Psoas muscle (tissue), 8 donors: ENCODE measurements around the gene NFRKB. TPM values are rescaled to one million over a fixed set of nuclear protein-coding genes. Genes with fewer than 3 reads are reported as not detected.

ENCODE experiments used
- ATAC-seq, 4 donors: fragments of 200-7000 bp; cut with Tn5 transposase; one replicate each; pipeline ENCODE4 v1.9.1; 2020; ENCODE audit warnings: moderate library complexity in 3 of 4, mild to moderate bottlenecking in 2 of 4
- DNase-seq, 2 donors: peaks; one replicate each; pipeline ENCODE4 v3.0.0-alpha.2; 2020
- H3K27ac ChIP-seq: fragments of 200-600 bp; one replicate; pipeline ENCODE4 v1.8.0; 2022
- H3K27me3 ChIP-seq, 3 donors: fragments of 200-600 bp in 1 of 3; one replicate each; pipeline versions ENCODE4 v1.6.1 to v1.8.0; 2013 to 2022; ENCODE audit warnings: low read length in 2 of 3, mild to moderate bottlenecking in 2 of 3, moderate library complexity in 1 of 3; ENCODE audit not compliant: insufficient read depth in 3 of 3
- H3K36me3 ChIP-seq, 2 donors: fragments of 200-600 bp in 1 of 2; one replicate each; pipeline versions ENCODE4 v1.6.1 to v1.8.0; 2013 to 2022; ENCODE audit warnings: low read depth in 1 of 2, mild to moderate bottlenecking in 1 of 2, moderate library complexity in 1 of 2; ENCODE audit not compliant: insufficient read depth in 1 of 2
- H3K4me1 ChIP-seq: fragments of 200-600 bp; one replicate; pipeline ENCODE4 v1.8.0; 2022
- H3K4me3 ChIP-seq: fragments of 200-600 bp; one replicate; pipeline ENCODE4 v1.8.0; 2022; ENCODE audit warnings: mild to moderate bottlenecking
- H3K9me3 ChIP-seq: fragments of 200-600 bp; one replicate; pipeline ENCODE4 v1.8.0; 2022
- WGBS, 3 donors: extraction: QIAGEN DNeasy Blood & Tissue Kit; methylation state at CpG; one replicate each; pipeline versions ENCODE4 v1.1.6 to v1.1.7; 2013; 5-methylcytosine and 5-hydroxymethylcytosine counted together
- intact Hi-C, 2 donors: fragments of 100-400 bp; cut with DNase I; formaldehyde crosslinking; loops; one replicate each; pipeline versions ENCODE4 v1.11.0 to v1.14.2; 2022
- polyA plus RNA-seq, 3 donors: library from polyadenylated mRNA; stranded (reverse); fragments of 200-250 nt; gene quantifications; one replicate each; pipeline ENCODE4 v1.2.3, GENCODE V29; 2013
- total RNA-seq, 4 donors: library from RNA; stranded (reverse); fragmentation: NEBNext Ultra II Directional in 2 of 4; extraction: Animal tissue kit (Norgen Biotek cat#: 25700) in 2 of 4; gene quantifications; one replicate each; pipeline versions ENCODE4 v1.2.1 to v1.2.4, GENCODE V29; 2021 to 2023
- TF ChIP-seq, protein P1 (sequence below): fragments of 200-600 bp; IDR thresholded peaks from one replicate; pipeline ENCODE4 v1.8.0; 2022; ENCODE audit warnings: antibody characterized with exemption
- donor health status: healthy with polysubstance abuse.
- donor health status: DM: no; HTN: no; CAD: no; lungs with moderate emphysema.
- donor health status: Bipolar disorder and iron deficiency.
- donor health status: healthy.
- donor health status: DM: yes; HTN: yes; CAD: no.
- donor health status: DM: no; HTN: no; CAD: no.
- donor health status: DM: no; HTN: no; CAD: no.
- donor health status: DM: yes; HTN: yes; CAD: no.

Gene NFRKB
- total and polyA plus RNA-seq, 7 donors = 7.4 to 18.3 (median 14.2) TPM

DNA sequence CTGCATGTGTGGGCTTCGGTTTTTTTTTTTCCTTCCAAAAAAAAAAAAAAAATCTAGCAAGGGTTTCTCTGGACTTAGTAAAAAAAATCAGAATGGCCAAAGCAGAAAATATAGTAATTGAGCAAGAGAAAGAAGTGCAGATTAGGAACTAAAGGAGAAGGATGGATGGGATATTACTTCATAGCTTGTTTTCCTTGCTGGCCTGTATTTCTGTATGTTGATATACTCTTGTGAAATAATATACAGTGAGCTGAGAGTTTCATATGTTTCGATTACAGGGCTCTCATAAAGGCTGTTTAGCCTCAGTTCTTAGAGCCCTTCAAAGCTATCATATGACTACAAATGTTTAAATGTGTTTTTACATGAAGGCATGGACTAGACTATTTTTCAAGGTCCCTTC lies 34.3 kb upstream of the NFRKB start:
- H3K4me3 ChIP-seq = no peak overlapping the region
- no peak for ATAC-seq
- no peaks in the 10 kb centered on the region for H3K27me3 ChIP-seq
- no peaks in the 10 kb centered on the region for H3K9me3 ChIP-seq
- WGBS, 3 donors = 66 to 76% (median 76%) methylated on average over 2 of the region's 2 CpGs
- TF ChIP-seq, protein P1, sequence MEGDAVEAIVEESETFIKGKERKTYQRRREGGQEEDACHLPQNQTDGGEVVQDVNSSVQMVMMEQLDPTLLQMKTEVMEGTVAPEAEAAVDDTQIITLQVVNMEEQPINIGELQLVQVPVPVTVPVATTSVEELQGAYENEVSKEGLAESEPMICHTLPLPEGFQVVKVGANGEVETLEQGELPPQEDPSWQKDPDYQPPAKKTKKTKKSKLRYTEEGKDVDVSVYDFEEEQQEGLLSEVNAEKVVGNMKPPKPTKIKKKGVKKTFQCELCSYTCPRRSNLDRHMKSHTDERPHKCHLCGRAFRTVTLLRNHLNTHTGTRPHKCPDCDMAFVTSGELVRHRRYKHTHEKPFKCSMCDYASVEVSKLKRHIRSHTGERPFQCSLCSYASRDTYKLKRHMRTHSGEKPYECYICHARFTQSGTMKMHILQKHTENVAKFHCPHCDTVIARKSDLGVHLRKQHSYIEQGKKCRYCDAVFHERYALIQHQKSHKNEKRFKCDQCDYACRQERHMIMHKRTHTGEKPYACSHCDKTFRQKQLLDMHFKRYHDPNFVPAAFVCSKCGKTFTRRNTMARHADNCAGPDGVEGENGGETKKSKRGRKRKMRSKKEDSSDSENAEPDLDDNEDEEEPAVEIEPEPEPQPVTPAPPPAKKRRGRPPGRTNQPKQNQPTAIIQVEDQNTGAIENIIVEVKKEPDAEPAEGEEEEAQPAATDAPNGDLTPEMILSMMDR = no peak
- no peak for DNase-seq
- peaks cover 2 to 81% of the 10 kb centered on the region in 2 donors for H3K36me3 ChIP-seq
- H3K27ac ChIP-seq = no peak overlapping the region
- no peaks in the 10 kb centered on the region for H3K4me1 ChIP-seq
- intact Hi-C loops = no loop called here

DNA sequence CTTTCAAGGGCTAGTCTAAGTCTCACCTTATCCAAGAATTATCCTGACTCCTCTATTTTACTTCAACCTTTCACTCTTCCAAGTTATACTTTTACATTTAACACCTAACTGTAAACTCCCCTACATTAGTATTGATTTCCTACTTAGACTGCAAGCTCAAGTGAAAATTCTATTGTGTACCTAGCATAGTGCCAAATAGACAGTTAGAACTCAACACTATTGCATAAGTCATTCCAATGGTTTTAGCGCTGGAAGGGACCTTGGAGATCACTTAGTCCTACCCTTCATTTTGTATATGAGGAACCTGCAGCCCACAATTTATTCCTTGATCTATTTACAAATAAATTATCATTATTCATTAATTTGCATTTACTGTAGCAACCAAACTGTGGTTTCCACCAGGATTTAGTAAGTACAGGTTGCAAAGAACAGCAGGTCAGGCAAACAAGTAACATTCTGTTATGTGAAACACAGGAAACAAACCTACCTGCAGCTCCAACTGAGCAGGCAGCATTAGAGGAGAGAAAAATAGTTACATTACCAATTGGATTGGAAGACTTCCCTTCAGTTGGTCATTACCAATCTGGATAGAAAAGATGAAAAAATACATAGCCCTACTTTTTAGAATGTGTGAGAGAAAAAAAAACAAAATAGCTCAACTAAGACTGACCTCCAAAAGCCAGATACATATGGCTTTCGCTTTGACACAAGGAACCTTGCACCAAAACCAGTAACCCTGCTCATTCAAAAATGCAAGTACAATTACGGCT lies 33.7 kb upstream of the NFRKB start:
- Histone ChIP-seq H3K27ac (no peak overlapping the region), H3K27me3 (no peaks in the 10 kb centered on the region), H3K36me3 (peaks cover 2 to 81% of the 10 kb centered on the region in 2 donors), H3K4me1 (no peaks in the 10 kb centered on the region), H3K4me3 (no peak overlapping the region), H3K9me3 (no peaks in the 10 kb centered on the region)
- ATAC-seq (no peak), DNase-seq (no peak)
- TF ChIP-seq, protein P1 = no peak
- intact Hi-C loops = no loop called here
- 92 to 96% (median 93%) methylated on average over 3 of the region's 3 CpGs for WGBS, 3 donors

DNA sequence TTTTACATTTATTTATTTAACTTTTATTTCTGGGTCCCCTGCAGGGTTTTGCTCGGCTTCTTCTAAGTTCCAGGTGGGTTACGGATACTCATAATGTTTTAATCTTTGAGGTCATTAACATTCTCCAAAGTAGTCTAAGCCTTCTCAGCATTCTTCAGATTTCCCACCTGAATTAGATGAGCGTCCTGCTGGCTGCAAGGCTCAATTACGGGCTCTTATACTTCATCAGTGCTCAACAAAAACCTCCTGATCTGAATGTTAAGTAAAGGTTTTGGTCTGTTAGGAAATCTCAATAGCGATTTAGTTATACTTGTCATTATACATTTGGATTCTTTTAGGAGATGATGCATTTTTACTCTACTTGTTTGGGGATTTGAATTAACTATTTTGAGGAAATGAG lies 27.3 kb upstream of the NFRKB start:
- ATAC-seq (no peak), DNase-seq (no peak)
- peaks cover 3 to 76% of the 10 kb centered on the region in 2 donors for H3K36me3 ChIP-seq
- WGBS, 3 donors = 90 to 95% (median 91%) methylated on average over 5 of the region's 5 CpGs
- TF ChIP-seq, protein P1 = no peak
- intact Hi-C loops = loop anchor here (1.0 to 5.0 kb wide), 3 partner anchors 75 to 210 kb away; no protein-coding TSS in a partner anchor
- no peak overlapping the region for H3K27ac ChIP-seq
- no peak overlapping the region for H3K4me3 ChIP-seq
- H3K4me1 ChIP-seq = no peaks in the 10 kb centered on the region
- no peaks in the 10 kb centered on the region for H3K27me3 ChIP-seq
- H3K9me3 ChIP-seq = no peaks in the 10 kb centered on the region

DNA sequence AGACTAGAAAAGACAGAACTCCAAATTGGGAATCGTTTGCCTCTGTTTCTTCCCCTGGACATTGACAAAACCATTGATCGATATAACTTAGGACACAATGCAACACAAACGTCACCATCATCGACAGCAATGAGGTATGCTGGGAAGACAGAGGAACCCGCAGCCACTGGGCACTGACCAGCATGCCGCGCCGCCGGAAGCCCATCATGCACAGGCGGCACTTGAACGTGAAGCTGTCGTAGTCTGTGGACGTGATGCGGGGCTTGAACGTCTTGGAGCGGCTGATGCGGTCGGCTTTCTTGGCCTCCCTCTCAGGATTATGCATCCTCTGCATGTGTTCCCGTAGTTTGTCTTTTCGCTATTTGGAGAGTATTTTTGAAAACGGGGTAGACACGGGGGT lies 23.0 kb upstream of the NFRKB start:
- no peak for DNase-seq
- 96% methylated on average over 22 of the region's 22 CpGs for WGBS, 3 donors
- peaks cover 3 to 89% of the 10 kb centered on the region in 2 donors for H3K36me3 ChIP-seq
- TF ChIP-seq, protein P1 = no peak
- H3K4me1 ChIP-seq = no peaks in the 10 kb centered on the region
- ATAC-seq = no peak
- H3K9me3 ChIP-seq = no peaks in the 10 kb centered on the region
- no peaks in the 10 kb centered on the region for H3K27me3 ChIP-seq
- intact Hi-C loops = no loop called here
- H3K4me3 ChIP-seq = no peak overlapping the region
- no peak overlapping the region for H3K27ac ChIP-seq
